ENCODE results near the gene CHRNA7. TPM values are rescaled to one million over a fixed set of nuclear protein-coding genes. Genes with fewer than 3 reads are reported as not detected.
"Not testable (repeated sequence)": the region's sequence is repeated elsewhere in the genome, so short reads cannot be mapped to it uniquely, and the experiment has no call there.

The CHRNA7 gene
- total RNA-seq, 4 donors from 2014 or later, result 10.7 to 55.9 (median 38.2) TPM

GRCh38 chr15:32130823-32131222 lies 100.5 kb downstream of the CHRNA7 start:
- DNase-seq, result no peak
- Histone ChIP-seq H3K27ac (no peak overlapping the region), H3K36me3 (no peaks in the 10 kb centered on the region), H3K27me3 (no peaks in the 10 kb centered on the region), H3K9me3 (no peaks in the 10 kb centered on the region), H3K4me1 (no peaks in the 10 kb centered on the region), H3K4me3 (no peak overlapping the region)
- TF ChIP-seq POLR2A (IDR thresholded peaks at IDR 0.05), result no peak
- no peak for TF ChIP-seq CTCF (IDR thresholded peaks at IDR 0.05)

GRCh38 chr15:32131803-32132202 lies 101.5 kb downstream of the CHRNA7 start:
- no peaks in the 10 kb centered on the region for H3K27me3 ChIP-seq
- H3K4me1 ChIP-seq, result no peaks in the 10 kb centered on the region
- no peak for TF ChIP-seq POLR2A (IDR thresholded peaks at IDR 0.05)
- no peak for TF ChIP-seq CTCF (IDR thresholded peaks at IDR 0.05)
- H3K27ac ChIP-seq, result no peak overlapping the region
- no peak for DNase-seq
- no peak overlapping the region for H3K4me3 ChIP-seq
- H3K36me3 ChIP-seq, result no peaks in the 10 kb centered on the region
- H3K9me3 ChIP-seq, result no peaks in the 10 kb centered on the region

DNA sequence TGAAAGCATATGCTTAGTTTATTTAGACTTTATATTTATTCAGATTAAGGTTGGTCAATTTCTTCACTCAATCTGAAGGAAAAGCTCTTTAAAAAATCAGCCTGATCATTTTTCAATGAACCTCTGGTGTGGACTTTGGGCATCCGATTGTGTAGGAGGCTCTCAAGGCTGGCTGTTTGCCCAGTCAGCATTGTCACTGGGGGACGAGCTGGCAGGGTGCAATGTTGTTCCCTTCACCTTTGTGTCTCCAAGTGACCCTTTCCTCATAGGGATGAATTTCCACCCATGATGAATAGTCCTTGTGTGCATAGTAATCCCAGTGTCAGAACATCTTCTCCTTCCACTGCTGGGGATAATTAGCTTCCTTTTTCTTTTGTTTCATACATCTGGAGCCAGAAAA lies 102.5 kb downstream of the CHRNA7 start:
- no peaks in the 10 kb centered on the region for H3K4me1 ChIP-seq
- no peaks in the 10 kb centered on the region for H3K27me3 ChIP-seq
- TF ChIP-seq POLR2A (IDR thresholded peaks at IDR 0.05), result no peak
- TF ChIP-seq CTCF (IDR thresholded peaks at IDR 0.05), result no peak
- no peak overlapping the region for H3K4me3 ChIP-seq
- DNase-seq, result no peak
- H3K27ac ChIP-seq, result no peak overlapping the region
- no peaks in the 10 kb centered on the region for H3K9me3 ChIP-seq
- no peaks in the 10 kb centered on the region for H3K36me3 ChIP-seq

DNA sequence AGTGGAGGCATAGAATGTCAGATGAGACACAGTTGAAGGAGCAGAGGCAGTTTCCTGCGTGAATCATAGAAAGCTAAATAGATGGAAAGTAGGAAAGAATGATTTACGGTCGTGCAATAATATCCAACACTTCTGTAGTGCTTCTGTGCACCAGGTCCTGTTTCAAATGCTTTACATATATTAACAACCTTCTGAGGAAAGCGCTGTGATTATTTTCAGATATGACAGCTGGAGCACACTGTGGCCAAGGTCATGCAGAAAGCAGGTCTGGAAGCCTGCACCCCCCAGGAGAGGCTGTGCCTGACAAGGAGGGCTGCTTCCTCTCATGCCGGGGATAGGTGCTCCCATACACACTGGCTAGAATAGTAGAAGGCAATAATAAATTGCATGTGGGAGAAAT lies 104.5 kb downstream of the CHRNA7 start:
- no peaks in the 10 kb centered on the region for H3K36me3 ChIP-seq
- DNase-seq, result no peak
- H3K27me3 ChIP-seq, result no peaks in the 10 kb centered on the region
- no peak overlapping the region for H3K27ac ChIP-seq
- TF ChIP-seq CTCF (IDR thresholded peaks at IDR 0.05) (no peak), POLR2A (IDR thresholded peaks at IDR 0.05) (no peak)
- H3K4me1 ChIP-seq, result no peaks in the 10 kb centered on the region
- H3K9me3 ChIP-seq, result no peaks in the 10 kb centered on the region
- no peak overlapping the region for H3K4me3 ChIP-seq

GRCh38 chr15:32135335-32135734 lies 105.0 kb downstream of the CHRNA7 start:
- H3K27me3 ChIP-seq, result no peaks in the 10 kb centered on the region
- H3K36me3 ChIP-seq, result no peaks in the 10 kb centered on the region
- H3K27ac ChIP-seq, result no peak overlapping the region
- no peaks in the 10 kb centered on the region for H3K9me3 ChIP-seq
- no peak for DNase-seq
- no peaks in the 10 kb centered on the region for H3K4me1 ChIP-seq
- no peak overlapping the region for H3K4me3 ChIP-seq
- TF ChIP-seq POLR2A (IDR thresholded peaks at IDR 0.05), result no peak
- TF ChIP-seq CTCF (IDR thresholded peaks at IDR 0.05), result no peak

- not testable (repeated sequence) for H3K4me1 ChIP-seq, H3K27ac ChIP-seq, H3K36me3 ChIP-seq, H3K4me3 ChIP-seq, H3K27me3 ChIP-seq, H3K9me3 ChIP-seq, DNase-seq
These were observed 115.2 kb downstream of the CHRNA7 start for GRCh38 chr15:32145512-32145911.

All from Peyer's patch (tissue), 4 donors.